H1 (cell line): ENCODE data around the gene ABI3BP. TPM values are rescaled to one million over a fixed set of nuclear protein-coding genes. Genes with fewer than 3 reads are reported as not detected.

ENCODE experiments used
- EP300 ChIP-seq, 2 experiments: IDR thresholded peaks; 1 replicate in 1 of 2; 2 replicates in 1 of 2; pipeline ENCODE4 v1.6.1; 2011 to 2012; ENCODE audit warnings: low read depth in 2 of 2, low read length in 2 of 2, mild to moderate bottlenecking in 2 of 2, borderline replicate concordance in 1 of 2, inconsistent platforms in 1 of 2, moderate library complexity in 1 of 2
- EZH2 ChIP-seq: fragments of 200-600 bp; sonication (generic); IDR thresholded peaks from 2 replicates; pipeline ENCODE4 v1.7.1; 2012; ENCODE audit warnings: low read depth, mild to moderate bottlenecking, moderate library complexity, low read length, inconsistent platforms; ENCODE audit not compliant: severe bottlenecking
- FOSL1 ChIP-seq: IDR thresholded peaks from 2 replicates; pipeline ENCODE4 v1.6.1; 2011; ENCODE audit warnings: mild to moderate bottlenecking, low read depth, low read length, moderate library complexity; ENCODE audit not compliant: insufficient read depth
- PHF8 ChIP-seq: fragments of 200-600 bp; sonication (generic); conservative IDR thresholded peaks from 2 replicates; pipeline ENCODE4 v1.7.1; 2012; ENCODE audit warnings: low read depth, mild to moderate bottlenecking, inconsistent platforms, low read length, moderate library complexity
- SAP30 ChIP-seq: fragments of 300-600 bp; sonication (generic); IDR thresholded peaks from 2 replicates; pipeline ENCODE4 v1.7.1; 2012; ENCODE audit warnings: low read length, moderate library complexity, mild to moderate bottlenecking, inconsistent platforms; ENCODE audit not compliant: insufficient read depth, insufficient replicate concordance
- polyA plus RNA-seq, 7 experiments: library from polyadenylated mRNA; depleted of rRNA in 3 of 7; stranded (reverse) in 5 of 7; unstranded in 2 of 7; fragments of >200 nt in 5 of 7; fragments of 200-250 nt in 2 of 7; gene quantifications; 1 replicate in 5 of 7; 2 replicates in 1 of 7; 4 replicates in 1 of 7; pipeline versions ENCODE4 v1.2.1 to v1.2.3, GENCODE V29; 2011 to 2013; ENCODE audit warnings: missing spikeins in 2 of 7, mixed read lengths in 2 of 7
- total RNA-seq: library from RNA; stranded (reverse); fragmentation: NEBNext Ultra II Directional; extraction: Animal tissue kit (Norgen Biotek cat#: 25700); gene quantifications from 2 replicates; pipeline ENCODE4 v1.2.1, GENCODE V29; 2021
- TF ChIP-seq, protein P1 (sequence below): IDR thresholded peaks from 2 replicates; pipeline ENCODE4 v1.6.1; 2012; ENCODE audit warnings: inconsistent platforms

Gene ABI3BP
- total and polyA plus RNA-seq, 2 of the 8 experiments (the other 6 are each of a cell fraction or from before 2014, with no cell fraction given), result 0.08 to 0.32 TPM

DNA sequence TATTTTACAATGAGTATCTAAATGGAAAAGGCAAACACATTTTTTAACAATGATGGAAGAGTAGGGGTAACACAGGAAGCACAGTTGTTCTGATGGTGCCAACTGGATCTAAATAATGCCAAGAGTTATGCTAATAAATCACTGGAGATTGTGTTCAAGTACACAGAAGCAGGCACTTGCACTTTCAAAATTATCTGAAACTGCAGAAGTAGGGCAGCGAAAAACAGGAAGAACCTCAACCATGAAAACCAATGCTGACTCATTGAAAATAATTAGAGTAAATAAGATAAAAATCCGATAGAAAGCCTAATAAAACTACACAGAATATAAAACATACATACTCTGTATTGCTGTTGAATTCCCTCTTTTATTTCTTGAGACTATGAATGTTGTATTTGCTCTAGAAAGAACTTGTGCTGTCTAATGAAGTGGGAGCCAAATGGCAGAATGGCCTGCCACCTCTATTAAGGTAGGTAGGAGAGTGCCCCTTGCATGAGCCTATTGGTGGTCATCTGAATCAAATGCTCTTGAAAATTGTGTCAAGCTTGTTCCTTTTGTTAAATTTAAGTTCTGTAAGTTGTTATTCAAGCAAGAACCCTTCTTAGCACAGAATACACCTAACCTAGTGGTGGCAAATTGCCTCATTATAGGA lies 93.7 kb downstream of the ABI3BP start (continued):
- TF ChIP-seq, protein P1, sequence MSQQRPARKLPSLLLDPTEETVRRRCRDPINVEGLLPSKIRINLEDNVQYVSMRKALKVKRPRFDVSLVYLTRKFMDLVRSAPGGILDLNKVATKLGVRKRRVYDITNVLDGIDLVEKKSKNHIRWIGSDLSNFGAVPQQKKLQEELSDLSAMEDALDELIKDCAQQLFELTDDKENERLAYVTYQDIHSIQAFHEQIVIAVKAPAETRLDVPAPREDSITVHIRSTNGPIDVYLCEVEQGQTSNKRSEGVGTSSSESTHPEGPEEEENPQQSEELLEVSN, result no peak
- TF ChIP-seq FOSL1 (no peak), SAP30 (no peak), EZH2 (no peak), PHF8 (no peak), EP300 (IDR thresholded peaks at IDR 0.05; ENCODE audit: borderline replicate concordance in 1 of 2, low read depth in 2 of 2, low read length in 2 of 2) (no peak)
